Measurements from ENCODE around the gene TLK1.

DNA sequence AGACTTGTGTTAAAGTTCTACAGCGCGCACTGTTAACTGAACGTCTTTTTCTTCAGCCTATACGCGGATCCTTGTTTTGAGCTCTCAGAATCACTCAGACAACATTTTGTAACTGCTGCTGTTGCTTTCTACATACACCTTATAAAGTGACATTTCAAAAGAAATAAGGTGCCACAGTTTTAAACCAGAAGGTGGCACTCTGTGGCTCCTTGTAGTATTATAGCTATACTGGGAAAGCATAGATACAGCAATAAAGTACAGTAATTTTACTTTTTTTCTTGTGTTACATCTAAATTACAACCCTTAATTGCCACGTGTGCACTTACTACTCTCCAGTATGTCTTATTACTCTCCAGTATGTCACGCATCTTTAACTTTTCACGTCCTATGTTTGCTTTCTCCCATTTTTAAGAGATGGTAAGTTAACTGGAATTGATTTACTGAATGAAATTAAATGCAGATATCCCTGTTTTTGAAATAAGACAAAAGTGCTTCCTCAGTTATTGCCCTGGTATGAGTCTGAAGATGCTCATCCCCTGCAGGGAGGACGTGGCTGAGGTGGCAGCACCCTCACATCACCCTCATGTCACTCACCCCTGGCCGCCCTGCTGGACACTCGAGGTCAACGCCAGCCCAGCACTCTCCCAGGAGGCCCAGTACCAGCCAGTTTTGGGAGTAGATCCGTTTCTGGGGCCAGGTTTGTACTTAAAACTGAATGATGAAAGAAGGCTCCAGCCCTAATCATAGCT lies 193.9 kb downstream of the TLK1 start:
- TF ChIP-seq ZC3H10 (CRISPR knock-in tag; IDR thresholded peaks at IDR 0.05) (no peak), OSR1 (CRISPR knock-in tag; IDR thresholded peaks at IDR 0.05) (no peak), ZFP3 (CRISPR knock-in tag; IDR thresholded peaks at IDR 0.05) (no peak), ZFP30 (CRISPR knock-in tag; IDR thresholded peaks at IDR 0.05) (no peak), RARB (CRISPR knock-in tag; IDR thresholded peaks at IDR 0.05) (no peak)
- TF ChIP-seq, protein P1, sequence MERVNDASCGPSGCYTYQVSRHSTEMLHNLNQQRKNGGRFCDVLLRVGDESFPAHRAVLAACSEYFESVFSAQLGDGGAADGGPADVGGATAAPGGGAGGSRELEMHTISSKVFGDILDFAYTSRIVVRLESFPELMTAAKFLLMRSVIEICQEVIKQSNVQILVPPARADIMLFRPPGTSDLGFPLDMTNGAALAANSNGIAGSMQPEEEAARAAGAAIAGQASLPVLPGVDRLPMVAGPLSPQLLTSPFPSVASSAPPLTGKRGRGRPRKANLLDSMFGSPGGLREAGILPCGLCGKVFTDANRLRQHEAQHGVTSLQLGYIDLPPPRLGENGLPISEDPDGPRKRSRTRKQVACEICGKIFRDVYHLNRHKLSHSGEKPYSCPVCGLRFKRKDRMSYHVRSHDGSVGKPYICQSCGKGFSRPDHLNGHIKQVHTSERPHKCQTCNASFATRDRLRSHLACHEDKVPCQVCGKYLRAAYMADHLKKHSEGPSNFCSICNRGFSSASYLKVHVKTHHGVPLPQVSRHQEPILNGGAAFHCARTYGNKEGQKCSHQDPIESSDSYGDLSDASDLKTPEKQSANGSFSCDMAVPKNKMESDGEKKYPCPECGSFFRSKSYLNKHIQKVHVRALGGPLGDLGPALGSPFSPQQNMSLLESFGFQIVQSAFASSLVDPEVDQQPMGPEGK (CRISPR knock-in tag; IDR thresholded peaks at IDR 0.05; ENCODE audit: borderline replicate concordance), result no peak
